Measurements from ENCODE around the gene ZNF668. TPM values are rescaled to one million over a fixed set of nuclear protein-coding genes. Genes with fewer than 3 reads are reported as not detected.

Gene ZNF668
- total and polyA plus RNA-seq, 2 of the 13 experiments (the other 11 are each of a cell fraction or from before 2014, with no cell fraction given) = 3.8 to 9.8 TPM

- TF ChIP-seq SYNCRIP (IDR thresholded peaks at IDR 0.05; ENCODE audit: insufficient read depth, low read depth, low read length) (no peak), ZNF564 (CRISPR knock-in tag; IDR thresholded peaks at IDR 0.05) (no peak), ZNF329 (CRISPR knock-in tag; IDR thresholded peaks at IDR 0.05; ENCODE audit: low read depth) (no peak), FOSL2 (CRISPR knock-in tag; IDR thresholded peaks at IDR 0.05) (peak; percentile 25; the same call in 1 of the 2 replicates), ZBTB7A (CRISPR knock-in tag; IDR thresholded peaks at IDR 0.05) (no peak), ZNF605 (CRISPR knock-in tag; IDR thresholded peaks at IDR 0.05) (0 out of 2 replicates have a peak, but pooled peaks have one; percentile 28), ZNF557 (CRISPR knock-in tag; IDR thresholded peaks at IDR 0.05) (no peak), YY1 (IDR thresholded peaks at IDR 0.05; ENCODE audit: insufficient read depth, insufficient replicate concordance, low read depth, low read length) (no peak), ZBED4 (CRISPR knock-in tag; IDR thresholded peaks at IDR 0.05; ENCODE audit: borderline replicate concordance) (0 out of 2 replicates have a peak, but pooled peaks have one; percentile 22), ZBTB38 (CRISPR knock-in tag; IDR thresholded peaks at IDR 0.05) (0 out of 2 replicates have a peak, but pooled peaks have one; percentile 49), CHD4 (IDR thresholded peaks at IDR 0.05; ENCODE audit: borderline replicate concordance, low read length) (no peak), GATAD2A (CRISPR knock-in tag; IDR thresholded peaks at IDR 0.05) (peak; percentile 43; the same call in 1 of the 2 replicates), ZNF687 (CRISPR knock-in tag; IDR thresholded peaks at IDR 0.05) (peak; percentile 59), ZMYM3 (CRISPR knock-in tag; IDR thresholded peaks at IDR 0.05) (peak; percentile 29; the same call in 1 of the 2 replicates), ZKSCAN8 (CRISPR knock-in tag; IDR thresholded peaks at IDR 0.05; ENCODE audit: borderline replicate concordance) (0 out of 2 replicates have a peak, but pooled peaks have one; percentile 35), SRSF9 (IDR thresholded peaks at IDR 0.05; ENCODE audit: borderline replicate concordance, insufficient read depth, low read depth, low read length, poor library complexity, severe bottlenecking) (no peak)
- TF ChIP-seq, protein P1, sequence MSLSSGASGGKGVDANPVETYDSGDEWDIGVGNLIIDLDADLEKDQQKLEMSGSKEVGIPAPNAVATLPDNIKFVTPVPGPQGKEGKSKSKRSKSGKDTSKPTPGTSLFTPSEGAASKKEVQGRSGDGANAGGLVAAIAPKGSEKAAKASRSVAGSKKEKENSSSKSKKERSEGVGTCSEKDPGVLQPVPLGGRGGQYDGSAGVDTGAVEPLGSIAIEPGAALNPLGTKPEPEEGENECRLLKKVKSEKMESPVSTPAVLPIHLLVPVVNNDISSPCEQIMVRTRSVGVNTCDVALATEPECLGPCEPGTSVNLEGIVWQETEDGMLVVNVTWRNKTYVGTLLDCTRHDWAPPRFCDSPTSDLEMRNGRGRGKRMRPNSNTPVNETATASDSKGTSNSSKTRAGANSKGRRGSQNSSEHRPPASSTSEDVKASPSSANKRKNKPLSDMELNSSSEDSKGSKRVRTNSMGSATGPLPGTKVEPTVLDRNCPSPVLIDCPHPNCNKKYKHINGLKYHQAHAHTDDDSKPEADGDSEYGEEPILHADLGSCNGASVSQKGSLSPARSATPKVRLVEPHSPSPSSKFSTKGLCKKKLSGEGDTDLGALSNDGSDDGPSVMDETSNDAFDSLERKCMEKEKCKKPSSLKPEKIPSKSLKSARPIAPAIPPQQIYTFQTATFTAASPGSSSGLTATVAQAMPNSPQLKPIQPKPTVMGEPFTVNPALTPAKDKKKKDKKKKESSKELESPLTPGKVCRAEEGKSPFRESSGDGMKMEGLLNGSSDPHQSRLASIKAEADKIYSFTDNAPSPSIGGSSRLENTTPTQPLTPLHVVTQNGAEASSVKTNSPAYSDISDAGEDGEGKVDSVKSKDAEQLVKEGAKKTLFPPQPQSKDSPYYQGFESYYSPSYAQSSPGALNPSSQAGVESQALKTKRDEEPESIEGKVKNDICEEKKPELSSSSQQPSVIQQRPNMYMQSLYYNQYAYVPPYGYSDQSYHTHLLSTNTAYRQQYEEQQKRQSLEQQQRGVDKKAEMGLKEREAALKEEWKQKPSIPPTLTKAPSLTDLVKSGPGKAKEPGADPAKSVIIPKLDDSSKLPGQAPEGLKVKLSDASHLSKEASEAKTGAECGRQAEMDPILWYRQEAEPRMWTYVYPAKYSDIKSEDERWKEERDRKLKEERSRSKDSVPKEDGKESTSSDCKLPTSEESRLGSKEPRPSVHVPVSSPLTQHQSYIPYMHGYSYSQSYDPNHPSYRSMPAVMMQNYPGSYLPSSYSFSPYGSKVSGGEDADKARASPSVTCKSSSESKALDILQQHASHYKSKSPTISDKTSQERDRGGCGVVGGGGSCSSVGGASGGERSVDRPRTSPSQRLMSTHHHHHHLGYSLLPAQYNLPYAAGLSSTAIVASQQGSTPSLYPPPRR (CRISPR knock-in tag; IDR thresholded peaks at IDR 0.05; ENCODE audit: borderline replicate concordance) = 0 out of 2 replicates have a peak, but pooled peaks have one; percentile 17
Observed at GRCh38 chr16:31016018-31016417, 58.0 kb downstream of the ZNF668 start (continued).

Data from HepG2 (cell line).